ENCODE measurements around the gene USP3.

USP3 gene

DNA sequence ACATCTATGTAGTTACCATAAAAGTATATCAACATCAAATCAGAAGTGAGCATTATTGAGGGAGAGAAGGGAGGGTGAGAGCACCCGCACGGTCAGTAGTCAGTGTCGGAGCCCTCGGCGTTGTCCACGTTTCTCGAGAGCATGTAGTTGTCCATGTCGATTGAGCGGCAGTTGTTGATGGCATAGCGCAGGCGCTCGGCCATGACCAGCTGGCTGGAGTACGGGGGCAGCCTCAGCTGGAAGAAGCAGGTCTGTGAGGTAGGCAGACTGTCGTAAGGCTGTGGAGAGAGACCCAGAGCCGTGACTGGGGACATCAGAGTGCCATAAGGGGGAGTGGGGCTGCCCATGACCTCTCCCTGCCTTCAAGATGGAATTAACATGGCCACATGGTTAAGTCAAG lies 104.6 kb downstream of the USP3 start:
- Histone ChIP-seq H2BK120ac (ENCODE audit: insufficient read depth, low read length, poor library complexity) (no peak overlapping the region), H3K18ac (ENCODE audit: low read length) (no peak overlapping the region), H3K23ac (ENCODE audit: low read length) (no peak overlapping the region), H3K4me2 (ENCODE audit: low read length) (no peak overlapping the region), H2BK5ac (ENCODE audit: low read depth, low read length, poor library complexity) (no peak overlapping the region), H3K9ac (ENCODE audit: low read length) (no peak overlapping the region), H2AK5ac (ENCODE audit: low read length) (no peak overlapping the region), H3K9me3 (ENCODE audit: insufficient read depth, low read depth, low read length) (no peaks in the 10 kb centered on the region), H3K27me3 (ENCODE audit: insufficient read depth, low read length) (no peaks in the 10 kb centered on the region), H4K91ac (ENCODE audit: low read depth, low read length) (no peak overlapping the region), H3K4ac (ENCODE audit: low read depth, low read length) (no peak overlapping the region), H3K27ac (ENCODE audit: low read depth, low read length) (no peak overlapping the region), H4K8ac (ENCODE audit: low read depth, low read length) (no peak overlapping the region), H4K12ac (ENCODE audit: low read depth, low read length) (no peak overlapping the region), H3K4me1 (ENCODE audit: control insufficient read depth in 1 of 2, insufficient read depth in 2 of 2, low read length in 2 of 2) (no peaks in the 10 kb centered on the region), H2BK12ac (ENCODE audit: low read length) (no peak overlapping the region), H3K14ac (ENCODE audit: low read length) (no peak overlapping the region), H3K4me3 (ENCODE audit: low read depth, low read length) (no peak overlapping the region), H3K79me2 (ENCODE audit: control insufficient read depth, insufficient read depth, low read length, poor library complexity) (no peaks in the 10 kb centered on the region), H3K36me3 (ENCODE audit: control insufficient read depth in 1 of 2, insufficient read depth in 2 of 2, low read length in 2 of 2) (peaks cover 45 to 58% of the 10 kb centered on the region in 2 experiments), H2AFZ (ENCODE audit: insufficient read depth, low read length, poor library complexity) (no peak overlapping the region), H3K79me1 (ENCODE audit: low read length) (no peaks in the 10 kb centered on the region)
- DNase-seq = no peak
- no CpG with 5 or more reads among the region's 15 CpGs for WGBS (ENCODE audit: extremely low coverage, insufficient coverage, insufficient read length)

- H3K27me3 ChIP-seq (ENCODE audit: insufficient read depth, low read length) = no peaks in the 10 kb centered on the region
- DNase-seq = no peak
- no peak overlapping the region for H2BK120ac ChIP-seq (ENCODE audit: insufficient read depth, low read length, poor library complexity)
- no CpG with 5 or more reads among the region's 6 CpGs for WGBS (ENCODE audit: extremely low coverage, insufficient coverage, insufficient read length)
- H3K4me3 ChIP-seq (ENCODE audit: low read depth, low read length) = no peak overlapping the region
- no peak overlapping the region for H4K12ac ChIP-seq (ENCODE audit: low read depth, low read length)
- H3K9ac ChIP-seq (ENCODE audit: low read length) = no peak overlapping the region
- no peak overlapping the region for H3K14ac ChIP-seq (ENCODE audit: low read length)
- H4K91ac ChIP-seq (ENCODE audit: low read depth, low read length) = no peak overlapping the region
- H3K23ac ChIP-seq (ENCODE audit: low read length) = no peak overlapping the region
- H3K4ac ChIP-seq (ENCODE audit: low read depth, low read length) = no peak overlapping the region
- no peaks in the 10 kb centered on the region for H3K79me2 ChIP-seq (ENCODE audit: control insufficient read depth, insufficient read depth, low read length, poor library complexity)
- no peak overlapping the region for H2BK5ac ChIP-seq (ENCODE audit: low read depth, low read length, poor library complexity)
- H3K9me3 ChIP-seq (ENCODE audit: insufficient read depth, low read depth, low read length) = no peaks in the 10 kb centered on the region
- no peak overlapping the region for H3K4me2 ChIP-seq (ENCODE audit: low read length)
- H2AFZ ChIP-seq (ENCODE audit: insufficient read depth, low read length, poor library complexity) = no peak overlapping the region
- H3K4me1 ChIP-seq (ENCODE audit: control insufficient read depth in 1 of 2, insufficient read depth in 2 of 2, low read length in 2 of 2) = no peaks in the 10 kb centered on the region
- no peak overlapping the region for H4K8ac ChIP-seq (ENCODE audit: low read depth, low read length)
- no peaks in the 10 kb centered on the region for H3K79me1 ChIP-seq (ENCODE audit: low read length)
- H3K18ac ChIP-seq (ENCODE audit: low read length) = no peak overlapping the region
- no peak overlapping the region for H3K27ac ChIP-seq (ENCODE audit: low read depth, low read length)
- no peak overlapping the region for H2AK5ac ChIP-seq (ENCODE audit: low read length)
- H2BK12ac ChIP-seq (ENCODE audit: low read length) = no peak overlapping the region
- H3K36me3 ChIP-seq (ENCODE audit: control insufficient read depth in 1 of 2, insufficient read depth in 2 of 2, low read length in 2 of 2) = peaks cover 47 to 61% of the 10 kb centered on the region in 2 experiments
Observed at GRCh38 chr15:63609448-63609847, 105.1 kb downstream of the USP3 start.

DNA sequence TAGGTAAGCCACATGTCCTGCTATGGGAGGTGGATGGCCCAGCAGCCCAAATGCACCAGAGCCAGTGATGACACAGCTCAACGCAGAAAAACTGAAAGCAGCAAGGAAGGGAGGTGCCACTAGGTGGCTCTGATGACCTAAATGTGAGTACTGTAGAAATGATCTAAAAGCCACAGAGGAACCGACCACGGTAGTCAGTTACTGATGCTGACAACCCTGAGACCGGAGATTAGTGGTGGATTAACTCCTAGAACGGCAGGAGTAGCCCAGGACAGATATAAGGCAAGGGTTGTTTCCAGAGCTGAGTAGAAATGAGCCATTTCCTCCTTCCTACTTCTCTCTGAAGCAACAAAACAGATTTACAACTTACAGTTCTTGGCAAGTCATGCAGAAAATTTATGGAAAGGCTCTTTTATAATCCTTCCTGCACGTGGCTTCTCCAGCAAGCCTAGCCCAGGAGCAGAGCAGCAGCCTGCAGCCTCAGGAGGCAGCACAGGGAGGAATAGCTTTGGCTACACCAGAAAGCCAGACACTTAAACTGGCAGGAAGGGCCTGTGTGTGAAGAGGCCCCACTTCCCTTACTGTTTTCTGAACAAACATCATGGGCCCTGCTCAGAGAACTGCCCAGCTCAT lies 105.9 kb downstream of the USP3 start:
- DNase-seq = peak; percentile 68 to 81
- peaks cover 0 to under 1% of the 10 kb centered on the region in 2 experiments for H3K4me1 ChIP-seq (ENCODE audit: control insufficient read depth in 1 of 2, insufficient read depth in 2 of 2, low read length in 2 of 2)
- no peak overlapping the region for H2BK5ac ChIP-seq (ENCODE audit: low read depth, low read length, poor library complexity)
- H4K12ac ChIP-seq (ENCODE audit: low read depth, low read length) = no peak overlapping the region
- H3K9ac ChIP-seq (ENCODE audit: low read length) = no peak overlapping the region
- no peak overlapping the region for H3K4me2 ChIP-seq (ENCODE audit: low read length)
- no peaks in the 10 kb centered on the region for H3K27me3 ChIP-seq (ENCODE audit: insufficient read depth, low read length)
- H3K79me2 ChIP-seq (ENCODE audit: control insufficient read depth, insufficient read depth, low read length, poor library complexity) = no peaks in the 10 kb centered on the region
- no peak overlapping the region for H4K91ac ChIP-seq (ENCODE audit: low read depth, low read length)
- no peak overlapping the region for H2AFZ ChIP-seq (ENCODE audit: insufficient read depth, low read length, poor library complexity)
- H3K4me3 ChIP-seq (ENCODE audit: low read depth, low read length) = no peak overlapping the region
- no peak overlapping the region for H3K4ac ChIP-seq (ENCODE audit: low read depth, low read length)
- no peak overlapping the region for H3K18ac ChIP-seq (ENCODE audit: low read length)
- H3K27ac ChIP-seq (ENCODE audit: low read depth, low read length) = no peak overlapping the region
- H2BK12ac ChIP-seq (ENCODE audit: low read length) = no peak overlapping the region
- no peaks in the 10 kb centered on the region for H3K9me3 ChIP-seq (ENCODE audit: insufficient read depth, low read depth, low read length)
- WGBS (ENCODE audit: extremely low coverage, insufficient coverage, insufficient read length) = no CpG with 5 or more reads among the region's 6 CpGs
- no peak overlapping the region for H3K23ac ChIP-seq (ENCODE audit: low read length)
- no peak overlapping the region for H2AK5ac ChIP-seq (ENCODE audit: low read length)
- no peaks in the 10 kb centered on the region for H3K79me1 ChIP-seq (ENCODE audit: low read length)
- H3K36me3 ChIP-seq (ENCODE audit: control insufficient read depth in 1 of 2, insufficient read depth in 2 of 2, low read length in 2 of 2) = peaks cover 48 to 63% of the 10 kb centered on the region in 2 experiments
- H2BK120ac ChIP-seq (ENCODE audit: insufficient read depth, low read length, poor library complexity) = no peak overlapping the region
- H4K8ac ChIP-seq (ENCODE audit: low read depth, low read length) = no peak overlapping the region
- H3K14ac ChIP-seq (ENCODE audit: low read length) = no peak overlapping the region

- H3K23ac ChIP-seq (ENCODE audit: low read length) = no peak overlapping the region
- no peaks in the 10 kb centered on the region for H3K79me1 ChIP-seq (ENCODE audit: low read length)
- no peaks in the 10 kb centered on the region for H3K27me3 ChIP-seq (ENCODE audit: insufficient read depth, low read length)
- no peak overlapping the region for H4K8ac ChIP-seq (ENCODE audit: low read depth, low read length)
- no peaks in the 10 kb centered on the region for H3K9me3 ChIP-seq (ENCODE audit: insufficient read depth, low read depth, low read length)
- H3K36me3 ChIP-seq (ENCODE audit: control insufficient read depth in 1 of 2, insufficient read depth in 2 of 2, low read length in 2 of 2) = peaks cover 43 to 57% of the 10 kb centered on the region in 2 experiments
- H2BK12ac ChIP-seq (ENCODE audit: low read length) = no peak overlapping the region
- H3K79me2 ChIP-seq (ENCODE audit: control insufficient read depth, insufficient read depth, low read length, poor library complexity) = no peaks in the 10 kb centered on the region
- peaks cover 0 to 3% of the 10 kb centered on the region in 2 experiments for H3K4me1 ChIP-seq (ENCODE audit: control insufficient read depth in 1 of 2, insufficient read depth in 2 of 2, low read length in 2 of 2)
- no peak overlapping the region for H2BK5ac ChIP-seq (ENCODE audit: low read depth, low read length, poor library complexity)
- no peak overlapping the region for H3K18ac ChIP-seq (ENCODE audit: low read length)
- no peak overlapping the region for H3K4me3 ChIP-seq (ENCODE audit: low read depth, low read length)
- H3K4ac ChIP-seq (ENCODE audit: low read depth, low read length) = no peak overlapping the region
- no peak overlapping the region for H3K14ac ChIP-seq (ENCODE audit: low read length)
- H2BK120ac ChIP-seq (ENCODE audit: insufficient read depth, low read length, poor library complexity) = no peak overlapping the region
- no peak for DNase-seq
- H3K27ac ChIP-seq (ENCODE audit: low read depth, low read length) = no peak overlapping the region
- no peak overlapping the region for H4K91ac ChIP-seq (ENCODE audit: low read depth, low read length)
- WGBS (ENCODE audit: extremely low coverage, insufficient coverage, insufficient read length) = no CpG with 5 or more reads among the region's 3 CpGs
- H2AFZ ChIP-seq (ENCODE audit: insufficient read depth, low read length, poor library complexity) = no peak overlapping the region
- H2AK5ac ChIP-seq (ENCODE audit: low read length) = no peak overlapping the region
- H4K12ac ChIP-seq (ENCODE audit: low read depth, low read length) = no peak overlapping the region
- no peak overlapping the region for H3K4me2 ChIP-seq (ENCODE audit: low read length)
- no peak overlapping the region for H3K9ac ChIP-seq (ENCODE audit: low read length)
Observed at GRCh38 chr15:63611177-63611576, 106.8 kb downstream of the USP3 start.
